ENCODE results near the gene MRM1.

Gene MRM1

GRCh38 chr17:36593656-36594316, 7.6 kb upstream of the MRM1 start:
- H3K4me3 ChIP-seq (replicated peaks; ENCODE audit: low read depth, low read length): no peak overlapping the region
- no peak for DNase-seq (ENCODE audit: extremely low read depth, low read depth)
- TF ChIP-seq CTCF (IDR thresholded peaks at IDR 0.05; ENCODE audit: low read depth, low read length, missing control alignments): no peak

- TF ChIP-seq CTCF (IDR thresholded peaks at IDR 0.05; ENCODE audit: low read depth, low read length, missing control alignments): no peak
- DNase-seq (ENCODE audit: extremely low read depth, low read depth): no peak
- H3K4me3 ChIP-seq (replicated peaks; ENCODE audit: low read depth, low read length): no peak overlapping the region
These were observed 6.6 kb upstream of the MRM1 start for GRCh38 chr17:36594626-36595401.

- no peak for TF ChIP-seq CTCF (IDR thresholded peaks at IDR 0.05; ENCODE audit: low read depth, low read length, missing control alignments)
- H3K4me3 ChIP-seq (replicated peaks; ENCODE audit: low read depth, low read length): no peak overlapping the region
- no peak for DNase-seq (ENCODE audit: extremely low read depth, low read depth)
These were observed 4.2 kb upstream of the MRM1 start for GRCh38 chr17:36597226-36597625.

GRCh38 chr17:36597866-36598777, 3.3 kb upstream of the MRM1 start:
- no peak for TF ChIP-seq CTCF (IDR thresholded peaks at IDR 0.05; ENCODE audit: low read depth, low read length, missing control alignments)
- no peak for DNase-seq (ENCODE audit: extremely low read depth, low read depth)
- H3K4me3 ChIP-seq (replicated peaks; ENCODE audit: low read depth, low read length): no peak overlapping the region

- no peak for DNase-seq (ENCODE audit: extremely low read depth, low read depth)
- no peak overlapping the region for H3K4me3 ChIP-seq (replicated peaks; ENCODE audit: low read depth, low read length)
- no peak for TF ChIP-seq CTCF (IDR thresholded peaks at IDR 0.05; ENCODE audit: low read depth, low read length, missing control alignments)
These were observed 2.4 kb upstream of the MRM1 start for GRCh38 chr17:36598951-36599401.

- TF ChIP-seq CTCF (IDR thresholded peaks at IDR 0.05; ENCODE audit: low read depth, low read length, missing control alignments): no peak
- H3K4me3 ChIP-seq (replicated peaks; ENCODE audit: low read depth, low read length): no peak overlapping the region
- no peak for DNase-seq (ENCODE audit: extremely low read depth, low read depth)
These were observed 1.7 kb upstream of the MRM1 start for GRCh38 chr17:36599546-36600250.
